ENCODE measurements around the gene MN1. TPM values are rescaled to one million over a fixed set of nuclear protein-coding genes. Genes with fewer than 3 reads are reported as not detected.

MN1 gene
- total and polyA plus RNA-seq, 7 experiments from 2014 or later: 0.16 to 3.8 (median 0.38) TPM; not detected in 2

DNA sequence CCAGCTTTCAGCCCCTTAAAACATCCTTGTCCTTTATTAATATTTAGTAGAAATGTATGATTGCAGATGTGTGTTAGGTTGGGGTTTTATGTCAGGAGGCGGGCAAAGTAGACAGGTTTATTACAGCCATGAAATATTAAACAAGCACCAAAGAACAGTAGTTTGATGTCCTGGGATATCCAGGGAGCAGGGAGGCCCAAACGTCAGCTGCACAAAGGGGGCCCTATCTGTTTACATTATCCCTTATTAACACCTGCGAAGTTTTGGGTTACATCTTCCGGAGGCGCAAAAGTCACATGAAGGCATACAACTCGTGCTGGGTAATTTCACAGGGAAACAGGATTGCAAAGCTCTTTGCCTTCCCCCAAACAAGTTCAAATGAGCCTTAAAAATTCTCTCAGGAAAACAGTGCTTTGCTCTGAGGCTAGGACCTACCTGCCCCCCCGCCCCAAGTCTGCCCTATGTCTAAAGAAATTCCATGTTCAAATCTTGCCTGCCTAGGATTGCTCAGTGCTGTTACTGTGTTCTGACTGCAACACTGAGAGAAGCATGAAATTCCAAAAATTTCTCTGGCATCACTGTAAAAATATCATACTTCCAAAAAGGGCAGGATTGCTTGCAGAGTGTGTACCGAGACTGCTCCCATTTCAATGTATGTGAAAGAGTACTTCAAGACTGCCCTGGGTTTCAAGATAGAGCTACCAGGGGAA lies 8.9 kb downstream of the MN1 start:
- DNase-seq (no peak), ATAC-seq (no peak)
- Histone ChIP-seq H3K27ac (ENCODE audit: low read depth, low read length) (no peak overlapping the region), H3K9me3 (ENCODE audit: control insufficient read depth in 2 of 3, low read length in 3 of 3) (no peaks in the 10 kb centered on the region), H3K36me3 (ENCODE audit: control insufficient read depth in 2 of 3, insufficient read depth in 3 of 3, low read length in 3 of 3) (no peaks in the 10 kb centered on the region), H3K4me3 (ENCODE audit: low read length) (no peak overlapping the region), H3K4me1 (ENCODE audit: control insufficient read depth in 2 of 2, insufficient read depth in 2 of 2, low read length in 2 of 2) (no peaks in the 10 kb centered on the region), H3K27me3 (ENCODE audit: control insufficient read depth in 2 of 2, insufficient read depth in 2 of 2, low read length in 2 of 2) (no peaks in the 10 kb centered on the region)
- Mint-ChIP-seq H3K4me3 (no peak overlapping the region), H3K27ac (no peak overlapping the region), H3K9me3 (no peaks in the 10 kb centered on the region), H3K36me3 (no peaks in the 10 kb centered on the region), H3K27me3 (peaks cover 0 to 6% (median 0%) of the 10 kb centered on the region in 5 donors), H3K4me1 (no peaks in the 10 kb centered on the region)
- ChIA-PET POLR2A (no interaction called here), CTCF (no interaction called here)
- intact Hi-C loops (cut with micrococcal nuclease): no loop called here

DNA sequence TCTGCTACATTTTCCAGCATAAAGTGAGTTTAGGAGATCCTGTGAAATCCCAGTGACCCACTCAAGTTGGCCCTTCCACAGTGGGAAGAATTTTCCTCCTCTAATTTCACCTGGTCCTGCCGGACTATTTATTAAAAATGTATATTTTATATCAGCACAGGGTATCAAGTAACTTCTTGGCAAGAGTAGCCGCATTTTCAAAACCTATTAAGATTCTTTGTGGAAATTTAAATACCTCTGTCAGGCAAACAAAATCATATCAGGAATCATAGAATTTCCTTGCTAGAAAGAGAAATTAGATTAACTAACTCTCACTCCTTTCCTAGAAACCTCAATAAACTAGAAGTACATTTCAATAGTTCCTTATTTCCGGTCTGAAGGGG lies 9.7 kb downstream of the MN1 start:
- Histone ChIP-seq H3K27me3 (ENCODE audit: control insufficient read depth in 2 of 2, insufficient read depth in 2 of 2, low read length in 2 of 2) (no peaks in the 10 kb centered on the region), H3K27ac (ENCODE audit: low read depth, low read length) (no peak overlapping the region), H3K4me3 (ENCODE audit: low read length) (no peak overlapping the region), H3K9me3 (ENCODE audit: control insufficient read depth in 2 of 3, low read length in 3 of 3) (no peaks in the 10 kb centered on the region), H3K4me1 (ENCODE audit: control insufficient read depth in 2 of 2, insufficient read depth in 2 of 2, low read length in 2 of 2) (no peaks in the 10 kb centered on the region), H3K36me3 (ENCODE audit: control insufficient read depth in 2 of 3, insufficient read depth in 3 of 3, low read length in 3 of 3) (no peaks in the 10 kb centered on the region)
- no peak overlapping the region for H3K27ac Mint-ChIP-seq
- intact Hi-C loops (cut with micrococcal nuclease): no loop called here
- no peak for DNase-seq
- ChIA-PET POLR2A (no interaction called here), CTCF (no interaction called here)
- H3K27me3 Mint-ChIP-seq: peaks cover 0 to 9% (median under 1%) of the 10 kb centered on the region in 5 donors
- H3K9me3 Mint-ChIP-seq: no peaks in the 10 kb centered on the region
- H3K4me1 Mint-ChIP-seq: no peaks in the 10 kb centered on the region
- H3K36me3 Mint-ChIP-seq: no peaks in the 10 kb centered on the region
- no peak for ATAC-seq
- H3K4me3 Mint-ChIP-seq: no peak overlapping the region

GRCh38 chr22:27791159-27791858 lies 10.2 kb downstream of the MN1 start:
- ATAC-seq (no peak), DNase-seq (no peak)
- no peaks in the 10 kb centered on the region for H3K9me3 ChIP-seq (ENCODE audit: control insufficient read depth in 2 of 3, low read length in 3 of 3)
- Mint-ChIP-seq H3K27ac (no peak overlapping the region), H3K27me3 (peaks cover 0 to 12% (median 4%) of the 10 kb centered on the region in 5 donors), H3K36me3 (no peaks in the 10 kb centered on the region), H3K9me3 (no peaks in the 10 kb centered on the region), H3K4me3 (no peak overlapping the region), H3K4me1 (no peaks in the 10 kb centered on the region)
- intact Hi-C loops (cut with micrococcal nuclease): no loop called here
- H3K27me3 ChIP-seq (ENCODE audit: control insufficient read depth in 2 of 2, insufficient read depth in 2 of 2, low read length in 2 of 2): no peaks in the 10 kb centered on the region
- no peak overlapping the region for H3K4me3 ChIP-seq (ENCODE audit: low read length)
- ChIA-PET CTCF (no interaction called here), POLR2A (no interaction called here)
- H3K36me3 ChIP-seq (ENCODE audit: control insufficient read depth in 2 of 3, insufficient read depth in 3 of 3, low read length in 3 of 3): no peaks in the 10 kb centered on the region
- no peak overlapping the region for H3K27ac ChIP-seq (ENCODE audit: low read depth, low read length)
- no peaks in the 10 kb centered on the region for H3K4me1 ChIP-seq (ENCODE audit: control insufficient read depth in 2 of 2, insufficient read depth in 2 of 2, low read length in 2 of 2)

DNA sequence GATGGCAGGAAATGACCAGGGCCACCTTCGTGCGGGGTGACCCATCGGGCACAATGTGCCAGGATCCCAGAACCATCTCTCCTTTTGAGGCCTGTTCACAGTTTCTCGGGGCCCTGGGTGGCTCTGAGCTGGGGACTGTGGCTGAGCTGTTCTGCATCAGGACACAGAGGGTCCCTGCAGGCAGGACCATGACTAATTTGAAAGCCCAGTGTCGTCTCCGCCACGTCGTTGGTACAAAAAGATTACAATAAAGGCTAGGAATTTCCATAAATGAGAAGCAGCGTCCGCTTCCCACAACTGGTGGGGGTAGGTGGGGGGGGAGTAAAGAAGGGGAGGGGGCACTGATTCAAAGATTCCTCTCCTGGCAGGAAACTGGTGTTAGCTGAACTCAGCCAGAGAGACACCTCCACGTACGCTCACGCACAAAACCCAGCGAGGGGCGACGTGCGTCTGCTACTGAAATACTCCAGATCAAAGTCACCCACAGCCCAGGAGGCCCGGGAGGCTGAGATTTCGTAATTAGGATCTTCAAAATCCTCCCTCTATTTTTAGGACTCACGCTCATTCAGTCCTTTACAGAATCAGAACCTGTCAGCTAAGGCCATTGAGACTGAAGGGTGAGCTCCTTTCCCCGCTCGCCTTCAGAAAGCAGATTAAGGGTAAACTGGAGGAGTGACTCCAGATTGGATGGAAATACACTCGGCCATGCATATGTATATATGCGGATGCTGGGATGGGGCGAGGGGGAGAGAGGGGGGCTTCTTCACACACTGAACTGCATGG lies 11.0 kb downstream of the MN1 start:
- Histone ChIP-seq H3K9me3 (ENCODE audit: control insufficient read depth in 2 of 3, low read length in 3 of 3) (no peaks in the 10 kb centered on the region), H3K4me3 (ENCODE audit: low read length) (no peak overlapping the region), H3K4me1 (ENCODE audit: control insufficient read depth in 2 of 2, insufficient read depth in 2 of 2, low read length in 2 of 2) (no peaks in the 10 kb centered on the region), H3K27ac (ENCODE audit: low read depth, low read length) (no peak overlapping the region), H3K36me3 (ENCODE audit: control insufficient read depth in 2 of 3, insufficient read depth in 3 of 3, low read length in 3 of 3) (no peaks in the 10 kb centered on the region), H3K27me3 (ENCODE audit: control insufficient read depth in 2 of 2, insufficient read depth in 2 of 2, low read length in 2 of 2) (no peaks in the 10 kb centered on the region)
- Mint-ChIP-seq H3K4me1 (no peaks in the 10 kb centered on the region), H3K27me3 (peaks cover under 1 to 13% (median 6%) of the 10 kb centered on the region in 5 donors), H3K27ac (no peak overlapping the region), H3K36me3 (no peaks in the 10 kb centered on the region), H3K4me3 (no peak overlapping the region), H3K9me3 (no peaks in the 10 kb centered on the region)
- intact Hi-C loops (cut with micrococcal nuclease): no loop called here
- ATAC-seq: no peak
- DNase-seq: no peak
- ChIA-PET POLR2A (no interaction called here), CTCF (no interaction called here)

- no peak overlapping the region for H3K27ac Mint-ChIP-seq
These were observed 12.9 kb downstream of the MN1 start for GRCh38 chr22:27788500-27789288.

GRCh38 chr22:27786965-27787364 lies 14.6 kb downstream of the MN1 start:
- H3K27ac ChIP-seq (ENCODE audit: low read depth, low read length): no peak overlapping the region
- no peaks in the 10 kb centered on the region for H3K27me3 ChIP-seq (ENCODE audit: control insufficient read depth in 2 of 2, insufficient read depth in 2 of 2, low read length in 2 of 2)
- H3K9me3 ChIP-seq (ENCODE audit: control insufficient read depth in 2 of 3, low read length in 3 of 3): no peaks in the 10 kb centered on the region
- no peak for ATAC-seq
- POLR2A ChIA-PET: no interaction called here
- H3K36me3 Mint-ChIP-seq: no peaks in the 10 kb centered on the region
- no peaks in the 10 kb centered on the region for H3K4me1 ChIP-seq (ENCODE audit: control insufficient read depth in 2 of 2, insufficient read depth in 2 of 2, low read length in 2 of 2)
- H3K4me3 Mint-ChIP-seq: no peak overlapping the region
- intact Hi-C loops (cut with micrococcal nuclease): no loop called here
- CTCF ChIA-PET: no interaction called here
- no peak overlapping the region for H3K4me3 ChIP-seq (ENCODE audit: low read length)
- no peaks in the 10 kb centered on the region for H3K9me3 Mint-ChIP-seq
- H3K36me3 ChIP-seq (ENCODE audit: control insufficient read depth in 2 of 3, insufficient read depth in 3 of 3, low read length in 3 of 3): no peaks in the 10 kb centered on the region
- no peak overlapping the region for H3K27ac Mint-ChIP-seq
- peaks cover 4 to 26% (median 11%) of the 10 kb centered on the region in 5 donors for H3K27me3 Mint-ChIP-seq
- no peaks in the 10 kb centered on the region for H3K4me1 Mint-ChIP-seq
- DNase-seq: no peak

More at GRCh38 chr22:27788500-27789288, 12.9 kb downstream of the MN1 start:
- no peak for ATAC-seq
- Mint-ChIP-seq H3K4me3 (no peak overlapping the region), H3K4me1 (no peaks in the 10 kb centered on the region), H3K9me3 (no peaks in the 10 kb centered on the region), H3K36me3 (no peaks in the 10 kb centered on the region), H3K27me3 (peaks cover 4 to 24% (median 11%) of the 10 kb centered on the region in 5 donors)
- no peak overlapping the region for H3K27ac ChIP-seq (ENCODE audit: low read depth, low read length)
- no peaks in the 10 kb centered on the region for H3K36me3 ChIP-seq (ENCODE audit: control insufficient read depth in 2 of 3, insufficient read depth in 3 of 3, low read length in 3 of 3)
- DNase-seq: no peak
- POLR2A ChIA-PET: no interaction called here
- CTCF ChIA-PET: no interaction called here
- H3K4me1 ChIP-seq (ENCODE audit: control insufficient read depth in 2 of 2, insufficient read depth in 2 of 2, low read length in 2 of 2): no peaks in the 10 kb centered on the region
- no peak overlapping the region for H3K4me3 ChIP-seq (ENCODE audit: low read length)
- intact Hi-C loops (cut with micrococcal nuclease): no loop called here
- H3K9me3 ChIP-seq (ENCODE audit: control insufficient read depth in 2 of 3, low read length in 3 of 3): no peaks in the 10 kb centered on the region
- H3K27me3 ChIP-seq (ENCODE audit: control insufficient read depth in 2 of 2, insufficient read depth in 2 of 2, low read length in 2 of 2): no peaks in the 10 kb centered on the region

All from naive thymus-derived CD4-positive, alpha-beta T cell (primary cell).